Panc1 (cell line): ENCODE measurements around the gene YTHDF1.

Source experiments
- TCF7L2 ChIP-seq: IDR thresholded peaks from 2 replicates; pipeline ENCODE4 v1.6.1; 2011; ENCODE audit warnings: mild to moderate bottlenecking, low read depth, low read length, inconsistent platforms
- TF ChIP-seq, protein P1 (sequence below): fragments of 450-650 bp; IDR thresholded peaks from 2 replicates; pipeline ENCODE4 v1.5.1; 2017; ENCODE audit warnings: mild to moderate bottlenecking
- TF ChIP-seq, protein P2 (sequence below), 2 experiments: IDR thresholded peaks; 2 replicates each; pipeline ENCODE4 v1.6.1; 2011 to 2012; ENCODE audit warnings: low read depth in 2 of 2, control low read depth in 1 of 2, low read length in 1 of 2, mild to moderate bottlenecking in 1 of 2, moderate library complexity in 1 of 2; ENCODE audit not compliant: insufficient read depth in 1 of 2

DNA sequence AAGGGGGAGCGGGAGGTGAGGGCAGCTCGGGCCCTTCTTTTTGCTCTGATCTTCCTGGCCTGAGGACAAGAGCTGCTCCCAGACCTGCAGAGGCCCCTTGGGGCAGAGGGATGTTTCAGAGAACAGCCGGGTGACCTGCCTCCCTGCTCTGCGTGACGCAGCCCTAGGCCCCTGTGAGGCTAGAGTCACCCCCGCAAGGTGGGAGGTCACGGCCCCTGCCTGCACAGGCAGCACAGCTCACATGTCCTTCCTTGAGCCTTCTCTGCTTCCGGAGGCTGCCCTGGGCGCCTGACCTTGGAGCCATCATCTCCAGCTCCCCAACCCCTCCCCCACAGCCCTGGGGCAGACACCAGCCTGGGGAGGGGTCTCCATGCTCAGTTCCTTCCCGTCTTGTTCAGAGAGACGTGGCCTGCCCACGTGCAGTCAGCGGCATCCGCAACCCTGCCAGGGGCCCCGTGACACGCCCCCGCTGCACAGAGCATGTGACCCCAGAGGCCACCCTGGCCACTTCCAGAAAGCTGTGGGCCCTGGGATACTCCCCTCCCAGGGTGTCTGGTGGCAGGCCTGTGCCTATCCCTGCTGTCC, 19.6 kb upstream of the YTHDF1 start, which contains the start of gene BIRC7:
- TF ChIP-seq, protein P1, sequence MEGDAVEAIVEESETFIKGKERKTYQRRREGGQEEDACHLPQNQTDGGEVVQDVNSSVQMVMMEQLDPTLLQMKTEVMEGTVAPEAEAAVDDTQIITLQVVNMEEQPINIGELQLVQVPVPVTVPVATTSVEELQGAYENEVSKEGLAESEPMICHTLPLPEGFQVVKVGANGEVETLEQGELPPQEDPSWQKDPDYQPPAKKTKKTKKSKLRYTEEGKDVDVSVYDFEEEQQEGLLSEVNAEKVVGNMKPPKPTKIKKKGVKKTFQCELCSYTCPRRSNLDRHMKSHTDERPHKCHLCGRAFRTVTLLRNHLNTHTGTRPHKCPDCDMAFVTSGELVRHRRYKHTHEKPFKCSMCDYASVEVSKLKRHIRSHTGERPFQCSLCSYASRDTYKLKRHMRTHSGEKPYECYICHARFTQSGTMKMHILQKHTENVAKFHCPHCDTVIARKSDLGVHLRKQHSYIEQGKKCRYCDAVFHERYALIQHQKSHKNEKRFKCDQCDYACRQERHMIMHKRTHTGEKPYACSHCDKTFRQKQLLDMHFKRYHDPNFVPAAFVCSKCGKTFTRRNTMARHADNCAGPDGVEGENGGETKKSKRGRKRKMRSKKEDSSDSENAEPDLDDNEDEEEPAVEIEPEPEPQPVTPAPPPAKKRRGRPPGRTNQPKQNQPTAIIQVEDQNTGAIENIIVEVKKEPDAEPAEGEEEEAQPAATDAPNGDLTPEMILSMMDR: no peak
- TF ChIP-seq, protein P2, sequence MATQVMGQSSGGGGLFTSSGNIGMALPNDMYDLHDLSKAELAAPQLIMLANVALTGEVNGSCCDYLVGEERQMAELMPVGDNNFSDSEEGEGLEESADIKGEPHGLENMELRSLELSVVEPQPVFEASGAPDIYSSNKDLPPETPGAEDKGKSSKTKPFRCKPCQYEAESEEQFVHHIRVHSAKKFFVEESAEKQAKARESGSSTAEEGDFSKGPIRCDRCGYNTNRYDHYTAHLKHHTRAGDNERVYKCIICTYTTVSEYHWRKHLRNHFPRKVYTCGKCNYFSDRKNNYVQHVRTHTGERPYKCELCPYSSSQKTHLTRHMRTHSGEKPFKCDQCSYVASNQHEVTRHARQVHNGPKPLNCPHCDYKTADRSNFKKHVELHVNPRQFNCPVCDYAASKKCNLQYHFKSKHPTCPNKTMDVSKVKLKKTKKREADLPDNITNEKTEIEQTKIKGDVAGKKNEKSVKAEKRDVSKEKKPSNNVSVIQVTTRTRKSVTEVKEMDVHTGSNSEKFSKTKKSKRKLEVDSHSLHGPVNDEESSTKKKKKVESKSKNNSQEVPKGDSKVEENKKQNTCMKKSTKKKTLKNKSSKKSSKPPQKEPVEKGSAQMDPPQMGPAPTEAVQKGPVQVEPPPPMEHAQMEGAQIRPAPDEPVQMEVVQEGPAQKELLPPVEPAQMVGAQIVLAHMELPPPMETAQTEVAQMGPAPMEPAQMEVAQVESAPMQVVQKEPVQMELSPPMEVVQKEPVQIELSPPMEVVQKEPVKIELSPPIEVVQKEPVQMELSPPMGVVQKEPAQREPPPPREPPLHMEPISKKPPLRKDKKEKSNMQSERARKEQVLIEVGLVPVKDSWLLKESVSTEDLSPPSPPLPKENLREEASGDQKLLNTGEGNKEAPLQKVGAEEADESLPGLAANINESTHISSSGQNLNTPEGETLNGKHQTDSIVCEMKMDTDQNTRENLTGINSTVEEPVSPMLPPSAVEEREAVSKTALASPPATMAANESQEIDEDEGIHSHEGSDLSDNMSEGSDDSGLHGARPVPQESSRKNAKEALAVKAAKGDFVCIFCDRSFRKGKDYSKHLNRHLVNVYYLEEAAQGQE (IDR thresholded peaks at IDR 0.05; ENCODE audit: insufficient read depth in 1 of 2, low read depth in 2 of 2, low read length in 1 of 2): no peak
- TF ChIP-seq TCF7L2: no peak
